Stimulated activated CD4-positive, alpha-beta T cell treated with anti-CD3 and anti-CD28 coated beads, TNF-alpha, amount 100 ng/mL, for 24 hours (primary cell): ENCODE measurements around the gene CGNL1.
A peak's percentile ranks its signal among the peaks of the same experiment; 100 is the strongest.

Experiments used
- DNase-seq, 3 experiments: peaks; one replicate each; pipeline ENCODE4 v3.0.0-alpha.2; 2020; ENCODE audit warnings: low read depth in 3 of 3

The CGNL1 gene

DNA sequence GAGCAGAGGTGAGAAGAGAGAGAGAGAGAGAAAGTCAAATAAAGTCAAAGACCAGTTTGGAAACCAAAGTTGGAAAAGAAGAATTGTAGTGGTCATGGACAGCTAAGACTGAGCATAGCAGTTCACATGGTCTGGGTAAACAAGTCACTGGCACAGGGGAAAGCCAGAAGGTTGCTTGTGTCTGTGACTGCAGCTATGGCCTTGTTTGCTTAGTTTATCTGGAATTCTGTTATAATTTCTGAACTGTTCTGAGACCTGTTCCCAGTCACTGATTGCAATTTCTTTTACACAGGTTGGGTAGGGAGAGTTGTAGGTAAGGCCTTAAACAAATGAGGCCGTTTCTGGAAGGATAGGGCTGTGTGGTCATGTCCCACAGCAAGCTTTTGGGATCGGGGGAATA lies 172.0 kb downstream of the CGNL1 start:
- no peak for DNase-seq

GRCh38 chr15:57548835-57549234 lies 172.5 kb downstream of the CGNL1 start:
- no peak for DNase-seq

DNA sequence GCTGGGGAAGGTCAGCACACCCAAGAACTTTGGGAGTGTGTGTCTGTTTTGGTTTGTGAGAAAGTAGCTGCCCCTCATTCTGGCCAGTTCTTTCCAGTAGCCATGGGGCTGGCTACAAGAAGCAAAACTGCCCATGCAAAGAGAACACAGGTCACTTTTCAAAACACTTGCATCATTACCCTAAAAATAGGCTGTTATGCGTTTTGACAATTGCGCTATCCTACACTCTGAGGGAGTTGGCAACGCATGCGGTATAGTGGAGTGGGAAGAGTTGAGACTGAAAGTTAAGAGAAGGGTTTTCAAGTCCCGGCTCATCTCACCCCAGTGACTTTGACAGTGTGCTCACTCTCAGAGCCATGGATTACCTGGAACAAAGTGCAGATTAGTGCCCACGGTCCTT lies 173.6 kb downstream of the CGNL1 start:
- no peak for DNase-seq

- DNase-seq, result no peak
Measured at GRCh38 chr15:57550640-57551039, 174.3 kb downstream of the CGNL1 start.

- no peak for DNase-seq
Measured at GRCh38 chr15:57551715-57552677, 175.7 kb downstream of the CGNL1 start.

DNA sequence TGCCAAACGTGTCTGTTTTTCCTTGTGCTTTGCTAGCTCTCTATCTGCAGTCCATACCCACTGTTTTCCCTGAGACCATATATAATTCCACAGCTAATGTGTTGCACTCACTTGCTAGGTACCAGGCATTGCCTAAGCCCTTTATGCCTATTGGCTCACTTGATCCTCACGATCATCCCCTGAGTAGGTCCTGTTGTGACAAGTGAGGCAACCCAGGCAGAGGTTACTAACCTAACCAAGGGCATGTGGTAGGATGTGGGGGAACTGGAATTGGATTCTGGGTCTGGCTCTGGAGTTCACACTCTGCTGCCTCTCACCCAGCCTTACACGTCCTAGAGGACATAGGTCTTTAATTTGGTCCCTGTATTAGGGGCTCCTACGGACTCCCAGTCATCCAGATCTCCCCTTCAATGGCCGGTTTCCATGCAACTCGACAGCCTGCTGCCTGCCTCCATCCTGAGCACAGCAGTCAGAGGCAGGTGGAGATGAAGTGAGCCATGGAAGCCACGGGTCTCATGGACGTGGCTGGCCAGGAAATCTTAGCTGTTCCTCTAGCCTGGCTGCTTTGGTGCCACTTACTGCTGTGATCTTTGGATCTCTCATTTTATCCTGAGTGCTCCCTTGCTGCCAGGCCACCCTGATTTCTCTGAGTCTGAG lies 176.5 kb downstream of the CGNL1 start:
- DNase-seq, result no peak

- no peak for DNase-seq
Measured at GRCh38 chr15:57553526-57553925, 177.2 kb downstream of the CGNL1 start.

DNA sequence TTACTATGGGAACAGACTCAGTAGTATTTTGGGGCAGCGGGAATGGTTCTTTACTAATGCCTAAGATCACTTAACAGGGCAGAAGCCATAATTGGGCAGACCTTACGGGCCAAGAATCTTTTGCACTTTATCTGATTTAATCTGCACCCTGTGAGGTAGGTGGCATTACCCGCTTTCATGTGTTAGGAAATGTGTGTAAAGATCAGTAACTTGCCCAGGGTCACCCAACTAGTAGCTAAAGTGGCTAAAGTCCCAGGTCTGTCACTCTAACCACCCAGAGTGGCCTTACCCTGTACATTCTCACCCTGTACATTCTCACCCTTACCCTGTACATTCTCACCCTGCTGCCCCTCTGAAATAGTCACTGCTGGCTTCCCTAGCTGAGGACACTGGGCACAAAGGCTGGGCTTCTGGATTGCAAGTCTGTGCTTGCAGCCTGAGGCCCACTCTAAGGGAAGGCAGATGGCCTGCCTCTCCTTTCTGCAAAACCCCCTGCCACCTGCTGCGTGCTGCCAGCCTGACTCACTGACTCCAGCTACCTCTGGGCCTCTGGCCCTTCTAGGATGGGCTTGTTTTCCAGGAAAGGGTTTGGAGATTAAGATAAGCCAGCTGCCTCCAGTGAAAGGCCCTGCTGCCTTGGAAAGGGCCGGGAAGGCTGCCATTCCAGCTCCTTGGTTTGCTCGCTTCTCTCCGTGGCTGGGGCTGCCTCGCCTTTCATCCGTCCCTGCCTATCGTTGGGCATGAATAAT lies 177.9 kb downstream of the CGNL1 start:
- no peak for DNase-seq

GRCh38 chr15:57554812-57555179 lies 178.5 kb downstream of the CGNL1 start:
- DNase-seq, result no peak

GRCh38 chr15:57555270-57555669 lies 179.0 kb downstream of the CGNL1 start:
- DNase-seq, result no peak

- DNase-seq, result no peak
Measured at GRCh38 chr15:57556040-57556439, 179.7 kb downstream of the CGNL1 start.

- no peak for DNase-seq
Measured at GRCh38 chr15:57557267-57557666, 181.0 kb downstream of the CGNL1 start.

DNA sequence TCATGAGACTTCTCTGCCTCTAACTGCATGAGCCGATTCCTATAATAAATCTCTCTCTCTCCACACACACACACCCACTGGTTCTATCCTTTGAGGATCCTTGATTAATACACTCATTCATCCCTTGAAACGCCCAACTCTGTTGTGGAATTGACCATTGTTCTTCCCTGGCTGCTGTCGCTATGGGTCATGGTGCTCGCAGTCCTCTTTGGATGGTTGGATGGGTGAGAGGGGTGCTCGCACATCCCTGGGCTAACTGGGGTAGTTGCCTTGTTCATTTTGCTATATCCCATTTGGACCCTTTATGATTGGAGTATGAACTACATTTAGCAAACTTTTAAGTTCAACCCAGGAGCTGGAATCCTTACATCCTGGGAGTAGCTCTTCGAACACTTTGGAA lies 181.5 kb downstream of the CGNL1 start:
- DNase-seq, result no peak

GRCh38 chr15:57559875-57560274 lies 183.6 kb downstream of the CGNL1 start:
- DNase-seq, result peak; percentile 58 to 73 (median 60)

- peak; percentile 43 to 53 (median 46) for DNase-seq
Measured at GRCh38 chr15:57561041-57561711, 184.9 kb downstream of the CGNL1 start.

GRCh38 chr15:57562196-57562769 lies 186.0 kb downstream of the CGNL1 start:
- DNase-seq, result no peak

DNA sequence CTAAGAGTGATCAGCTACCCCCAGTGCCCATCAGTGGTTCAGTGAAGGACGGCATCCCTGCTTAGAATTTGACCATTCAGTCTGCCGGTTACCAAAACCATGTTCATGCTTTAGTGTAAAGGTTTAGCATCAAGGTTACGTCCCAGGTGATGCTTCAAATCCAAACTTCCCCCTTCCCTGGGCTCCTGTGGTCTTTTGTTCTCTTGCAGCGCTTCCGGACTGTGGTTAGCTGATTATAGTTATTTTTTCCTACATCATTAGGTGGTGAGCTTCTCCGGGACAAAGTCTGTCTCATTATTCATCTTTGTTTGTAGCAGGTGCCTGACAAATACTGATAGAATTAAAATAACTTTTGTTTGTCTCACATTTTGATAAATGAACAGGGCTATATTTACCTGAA lies 187.1 kb downstream of the CGNL1 start:
- no peak for DNase-seq

- peak in 1 of 3 experiments; percentile 24 for DNase-seq
Measured at GRCh38 chr15:57565311-57565710, 189.0 kb downstream of the CGNL1 start.

DNA sequence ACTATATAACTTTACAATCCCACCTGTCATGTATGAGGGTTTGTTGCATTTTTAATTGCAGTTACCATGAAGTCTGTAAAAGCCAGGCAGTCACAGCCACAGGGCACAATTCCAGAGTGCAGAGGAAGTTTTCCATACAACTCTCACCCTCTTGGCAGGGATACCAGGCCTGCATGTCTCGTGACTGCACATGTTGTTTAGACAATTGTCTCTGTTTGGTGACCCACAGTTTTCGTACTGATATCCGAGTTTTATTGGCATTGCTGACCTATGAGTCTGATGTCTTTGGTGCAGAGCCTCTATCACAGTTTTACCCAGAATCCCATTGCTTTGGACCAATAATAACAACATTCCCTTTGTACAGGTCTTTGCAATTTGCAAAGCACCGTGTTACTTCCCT lies 190.5 kb downstream of the CGNL1 start:
- DNase-seq, result no peak

DNA sequence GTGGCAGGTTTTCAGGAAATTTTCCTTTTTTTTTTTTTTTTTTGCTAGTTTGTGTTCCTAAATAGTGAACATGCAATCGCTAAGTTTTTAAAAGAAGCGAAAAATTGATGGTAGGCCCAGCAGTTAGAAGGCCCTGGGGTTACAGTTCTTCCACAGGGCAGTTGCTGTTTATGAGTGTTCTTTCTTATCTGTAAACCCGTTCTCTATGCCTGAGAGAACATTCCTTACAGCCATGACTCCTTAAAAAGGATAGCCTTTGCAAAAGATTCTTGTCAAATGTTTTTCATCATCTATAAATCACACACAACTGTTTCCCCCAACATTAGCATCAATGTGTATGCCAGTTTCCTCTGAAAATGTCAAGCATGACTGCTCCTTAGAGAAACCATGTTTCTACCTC lies 191.6 kb downstream of the CGNL1 start:
- DNase-seq, result no peak

DNA sequence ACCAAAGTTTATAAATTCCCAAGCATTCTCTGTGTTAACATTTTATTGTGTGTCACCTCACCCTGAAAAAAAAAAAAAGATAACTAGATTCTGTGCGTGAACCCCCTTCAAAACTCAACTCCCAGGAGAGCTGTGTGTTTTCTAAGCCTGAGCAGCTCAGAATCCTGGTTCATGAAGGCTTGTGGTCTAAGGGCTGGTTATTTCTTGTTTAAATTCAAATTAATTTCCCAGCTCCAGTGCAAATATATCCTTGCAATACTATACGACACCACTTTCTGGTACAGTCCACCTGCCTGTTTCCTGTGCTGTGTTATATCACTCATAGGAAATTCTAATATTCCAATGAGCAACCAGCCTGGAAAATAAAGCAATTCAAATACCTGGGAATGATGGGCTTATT lies 192.0 kb downstream of the CGNL1 start:
- no peak for DNase-seq
